HepG2 (cell line): ENCODE data around the gene SNX3. TPM values are rescaled to one million over a fixed set of nuclear protein-coding genes. Genes with fewer than 3 reads are reported as not detected.

ENCODE experiments used
- CHD2 ChIP-seq: IDR thresholded peaks from 2 replicates; pipeline ENCODE4 v1.6.1; 2011; ENCODE audit warnings: low read depth, low read length, improper control_type of control experiment
- EEA1 ChIP-seq: sonication (generic); formaldehyde crosslinking; IDR thresholded peaks from 2 replicates; pipeline ENCODE4 v1.5.1; 2020; ENCODE audit warnings: mild to moderate bottlenecking, missing genetic modification reagents, borderline replicate concordance
- FOXA1 ChIP-seq, 2 experiments: fragments of 450-650 bp in 1 of 2; sonication (generic) in 1 of 2; formaldehyde crosslinking in 1 of 2; IDR thresholded peaks; 2 replicates each; pipeline versions ENCODE4 v1.4.0 to v1.6.1; 2016 to 2020; ENCODE audit warnings: missing genetic modification reagents in 1 of 2
- FUBP1 ChIP-seq: sonication (generic); formaldehyde crosslinking; IDR thresholded peaks from 2 replicates; pipeline ENCODE4 v1.5.1; 2020; ENCODE audit warnings: missing genetic modification reagents, mild to moderate bottlenecking, borderline replicate concordance
- HNRNPUL1 ChIP-seq: fragments of 200-400 bp; formaldehyde crosslinking; IDR thresholded peaks from 2 replicates; pipeline ENCODE4 v1.6.1; 2017; ENCODE audit warnings: low read depth, mild to moderate bottlenecking, low read length, moderate library complexity
- IRF1 ChIP-seq: sonication (generic); formaldehyde crosslinking; IDR thresholded peaks from 2 replicates; pipeline ENCODE4 v1.4.0; 2020; ENCODE audit warnings: low read depth, mild to moderate bottlenecking, missing genetic modification reagents
- IRF9 ChIP-seq: sonication (generic); formaldehyde crosslinking; IDR thresholded peaks from 2 replicates; pipeline ENCODE4 v1.8.0; 2022; ENCODE audit warnings: missing genetic modification reagents, mild to moderate bottlenecking, borderline replicate concordance
- JARID2 ChIP-seq: sonication (generic); formaldehyde crosslinking; IDR thresholded peaks from 2 replicates; pipeline ENCODE4 v1.8.1; 2023; ENCODE audit warnings: missing genetic modification reagents, inconsistent platforms; ENCODE audit not compliant: insufficient replicate concordance
- MYPOP ChIP-seq: sonication (generic); formaldehyde crosslinking; IDR thresholded peaks from 2 replicates; pipeline ENCODE4 v1.8.1; 2023; ENCODE audit warnings: mild to moderate bottlenecking, moderate library complexity, missing genetic modification reagents
- NCOA2 ChIP-seq: sonication (generic); formaldehyde crosslinking; IDR thresholded peaks from 2 replicates; pipeline ENCODE4 v1.8.0; 2022; ENCODE audit warnings: inconsistent platforms
- PHF20 ChIP-seq: sonication (generic); formaldehyde crosslinking; IDR thresholded peaks from 2 replicates; pipeline ENCODE4 v1.5.0; 2020; ENCODE audit warnings: mild to moderate bottlenecking, missing genetic modification reagents
- UBTF ChIP-seq: sonication (generic); formaldehyde crosslinking; IDR thresholded peaks from 2 replicates; pipeline ENCODE4 v1.4.0; 2020; ENCODE audit warnings: mild to moderate bottlenecking, missing genetic modification reagents
- ZBTB14 ChIP-seq: sonication (generic); formaldehyde crosslinking; IDR thresholded peaks from 2 replicates; pipeline ENCODE4 v1.4.0; 2020; ENCODE audit warnings: missing genetic modification reagents
- ZBTB20 ChIP-seq: sonication (generic); formaldehyde crosslinking; IDR thresholded peaks from 2 replicates; pipeline ENCODE4 v1.8.1; 2023; ENCODE audit warnings: missing genetic modification reagents, low read depth, mild to moderate bottlenecking, borderline replicate concordance
- ZBTB8A ChIP-seq: sonication (generic); formaldehyde crosslinking; IDR thresholded peaks from 2 replicates; pipeline ENCODE4 v1.4.0; 2020; ENCODE audit warnings: mild to moderate bottlenecking, low read depth, missing genetic modification reagents, borderline replicate concordance
- ZC3H13 ChIP-seq: sonication (generic); formaldehyde crosslinking; IDR thresholded peaks from 2 replicates; pipeline ENCODE4 v1.8.1; 2023; ENCODE audit warnings: mild to moderate bottlenecking, missing genetic modification reagents, moderate library complexity
- ZNF605 ChIP-seq: sonication (generic); formaldehyde crosslinking; IDR thresholded peaks from 2 replicates; pipeline ENCODE4 v1.8.0; 2022; ENCODE audit warnings: mild to moderate bottlenecking, missing genetic modification reagents
- ZNF790 ChIP-seq: sonication (generic); formaldehyde crosslinking; IDR thresholded peaks from 2 replicates; pipeline ENCODE4 v1.8.0; 2022; ENCODE audit warnings: missing genetic modification reagents, mild to moderate bottlenecking, borderline replicate concordance
- ZNF891 ChIP-seq: sonication (generic); formaldehyde crosslinking; IDR thresholded peaks from 2 replicates; pipeline ENCODE4 v1.5.0; 2020; ENCODE audit warnings: mild to moderate bottlenecking, missing genetic modification reagents
- polyA plus RNA-seq, 8 experiments: library from polyadenylated mRNA; depleted of rRNA in 3 of 8; stranded (reverse) in 7 of 8; unstranded in 1 of 8; fragments of >200 nt; fragmentation: Illumina TruSeq in 4 of 8; extraction: Trizol in 4 of 8; gene quantifications; 2 replicates each; pipeline versions ENCODE4 v1.2.1 to v1.2.3, GENCODE V29; 2011 to 2016; ENCODE audit warnings: low read depth in 4 of 8, missing spikeins in 1 of 8, mixed read lengths in 1 of 8; ENCODE audit not compliant: insufficient read depth in 1 of 8
- total RNA-seq, 5 experiments: library from RNA; depleted of rRNA; stranded (reverse); fragments of >200 nt; fragmentation: Illumina TruSeq; extraction: Trizol; gene quantifications; 2 replicates each; pipeline ENCODE4 v1.2.3, GENCODE V29; 2016; ENCODE audit warnings: low read depth in 1 of 5

SNX3 gene
- total and polyA plus RNA-seq, 2 of the 13 experiments (the other 11 are each of a cell fraction or from before 2014, with no cell fraction given), result 84.9 to 226 TPM

GRCh38 chr6:108175592-108176279, 85.1 kb downstream of the SNX3 start (continued):
- no peak for TF ChIP-seq ZBTB8A (CRISPR knock-in tag)
- no peak for TF ChIP-seq MYPOP (CRISPR knock-in tag)
- TF ChIP-seq UBTF (CRISPR knock-in tag), result no peak
- TF ChIP-seq ZNF891 (CRISPR knock-in tag), result no peak
- TF ChIP-seq ZNF790 (CRISPR knock-in tag), result no peak
- TF ChIP-seq HNRNPUL1, result no peak
- TF ChIP-seq NCOA2 (CRISPR knock-in tag), result no peak
- no peak for TF ChIP-seq CHD2
- TF ChIP-seq IRF1, result no peak
- TF ChIP-seq EEA1, result no peak
- no peak for TF ChIP-seq ZC3H13 (CRISPR knock-in tag)
- no peak for TF ChIP-seq PHF20 (CRISPR knock-in tag)
- 0 out of 2 replicates have a peak, but pooled peaks have one; percentile 31 for TF ChIP-seq IRF9 (CRISPR knock-in tag)
- TF ChIP-seq ZNF605 (CRISPR knock-in tag), result no peak
- no peak for TF ChIP-seq FUBP1 (CRISPR knock-in tag)
- TF ChIP-seq ZBTB14, result no peak
- TF ChIP-seq JARID2 (CRISPR knock-in tag), result no peak
- no peak for TF ChIP-seq FOXA1 (IDR thresholded peaks at IDR 0.05)
- peak; percentile 11; the same call in 1 of the 2 replicates for TF ChIP-seq FOXA1 (CRISPR knock-in tag; IDR thresholded peaks at IDR 0.05)
- TF ChIP-seq ZBTB20 (CRISPR knock-in tag), result no peak
